Lower leg skin (tissue), 4 donors: ENCODE measurements around the gene PLB1. TPM values are rescaled to one million over a fixed set of nuclear protein-coding genes. Genes with fewer than 3 reads are reported as not detected.

Source experiments
- DNase-seq, 2 donors: peaks; one replicate each; pipeline ENCODE4 v3.0.0-alpha.2; 2019; ENCODE audit warnings: low spot score in 2 of 2
- H3K4me3 ChIP-seq: fragments of 200-600 bp; sonication (generic); 2 replicates; pipeline ENCODE4 v1.5.1; 2017; ENCODE audit warnings: mild to moderate bottlenecking, low read depth; ENCODE audit not compliant: poor library complexity, severe bottlenecking
- POLR2A ChIP-seq, 2 donors: fragments of 450-650 bp; IDR thresholded peaks; one replicate each; pipeline ENCODE4 v1.6.1; 2016 to 2017; ENCODE audit warnings: antibody characterized with exemption in 2 of 2, mild to moderate bottlenecking in 1 of 2, moderate library complexity in 1 of 2
- WGBS, 2 donors: methylation state at CpG; one replicate each; pipeline ENCODE4 v1.1.5; 2018; 5-methylcytosine and 5-hydroxymethylcytosine counted together
- intact Hi-C: fragments of 100-400 bp; cut with DNase I; formaldehyde crosslinking; loops from one replicate; pipeline ENCODE4 v1.15.0; 2023; ENCODE audit warnings: low total_unique reads
- total RNA-seq, 4 donors: library from RNA; depleted of rRNA; stranded (reverse); fragments of >200 nt; gene quantifications; one replicate each; pipeline ENCODE4 v1.1.0, GENCODE V29; 2016
- TF ChIP-seq, protein P1 (sequence below), 3 donors: fragments of 450-650 bp; IDR thresholded peaks; one replicate each; pipeline ENCODE4 v1.5.1; 2016; ENCODE audit warnings: antibody characterized with exemption in 3 of 3, mild to moderate bottlenecking in 3 of 3, moderate library complexity in 2 of 3

PLB1 gene
- total RNA-seq, 4 donors from 2014 or later: 3.4 to 10.3 (median 8.9) TPM

DNA sequence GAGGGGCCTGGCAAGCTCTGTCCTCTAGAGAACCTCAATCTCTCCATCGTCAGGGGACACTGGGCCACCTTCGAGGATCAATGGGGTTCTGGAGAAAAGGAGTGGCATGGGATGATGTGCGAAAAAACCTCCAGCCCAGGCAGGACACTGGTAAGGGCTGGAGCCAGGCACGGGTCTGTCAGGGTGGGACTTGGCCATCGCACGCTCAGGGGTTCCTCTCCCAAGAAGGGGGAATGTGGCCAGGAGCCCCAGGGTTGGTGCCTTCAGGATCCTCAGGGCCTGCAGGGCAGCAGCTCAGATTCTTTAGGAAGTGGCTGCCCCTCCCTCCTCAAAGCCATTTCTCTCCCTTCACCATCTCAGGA, 46.8 kb upstream of the PLB1 start:
- no peak for DNase-seq
- WGBS, 2 donors: 77 to 86% methylated on average over 6 of the region's 6 CpGs
- intact Hi-C loops: no loop called here
- TF ChIP-seq, protein P1, sequence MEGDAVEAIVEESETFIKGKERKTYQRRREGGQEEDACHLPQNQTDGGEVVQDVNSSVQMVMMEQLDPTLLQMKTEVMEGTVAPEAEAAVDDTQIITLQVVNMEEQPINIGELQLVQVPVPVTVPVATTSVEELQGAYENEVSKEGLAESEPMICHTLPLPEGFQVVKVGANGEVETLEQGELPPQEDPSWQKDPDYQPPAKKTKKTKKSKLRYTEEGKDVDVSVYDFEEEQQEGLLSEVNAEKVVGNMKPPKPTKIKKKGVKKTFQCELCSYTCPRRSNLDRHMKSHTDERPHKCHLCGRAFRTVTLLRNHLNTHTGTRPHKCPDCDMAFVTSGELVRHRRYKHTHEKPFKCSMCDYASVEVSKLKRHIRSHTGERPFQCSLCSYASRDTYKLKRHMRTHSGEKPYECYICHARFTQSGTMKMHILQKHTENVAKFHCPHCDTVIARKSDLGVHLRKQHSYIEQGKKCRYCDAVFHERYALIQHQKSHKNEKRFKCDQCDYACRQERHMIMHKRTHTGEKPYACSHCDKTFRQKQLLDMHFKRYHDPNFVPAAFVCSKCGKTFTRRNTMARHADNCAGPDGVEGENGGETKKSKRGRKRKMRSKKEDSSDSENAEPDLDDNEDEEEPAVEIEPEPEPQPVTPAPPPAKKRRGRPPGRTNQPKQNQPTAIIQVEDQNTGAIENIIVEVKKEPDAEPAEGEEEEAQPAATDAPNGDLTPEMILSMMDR (IDR thresholded peaks at IDR 0.05): no peak
- no peak for TF ChIP-seq POLR2A (IDR thresholded peaks at IDR 0.05)
- no peak overlapping the region for H3K4me3 ChIP-seq

DNA sequence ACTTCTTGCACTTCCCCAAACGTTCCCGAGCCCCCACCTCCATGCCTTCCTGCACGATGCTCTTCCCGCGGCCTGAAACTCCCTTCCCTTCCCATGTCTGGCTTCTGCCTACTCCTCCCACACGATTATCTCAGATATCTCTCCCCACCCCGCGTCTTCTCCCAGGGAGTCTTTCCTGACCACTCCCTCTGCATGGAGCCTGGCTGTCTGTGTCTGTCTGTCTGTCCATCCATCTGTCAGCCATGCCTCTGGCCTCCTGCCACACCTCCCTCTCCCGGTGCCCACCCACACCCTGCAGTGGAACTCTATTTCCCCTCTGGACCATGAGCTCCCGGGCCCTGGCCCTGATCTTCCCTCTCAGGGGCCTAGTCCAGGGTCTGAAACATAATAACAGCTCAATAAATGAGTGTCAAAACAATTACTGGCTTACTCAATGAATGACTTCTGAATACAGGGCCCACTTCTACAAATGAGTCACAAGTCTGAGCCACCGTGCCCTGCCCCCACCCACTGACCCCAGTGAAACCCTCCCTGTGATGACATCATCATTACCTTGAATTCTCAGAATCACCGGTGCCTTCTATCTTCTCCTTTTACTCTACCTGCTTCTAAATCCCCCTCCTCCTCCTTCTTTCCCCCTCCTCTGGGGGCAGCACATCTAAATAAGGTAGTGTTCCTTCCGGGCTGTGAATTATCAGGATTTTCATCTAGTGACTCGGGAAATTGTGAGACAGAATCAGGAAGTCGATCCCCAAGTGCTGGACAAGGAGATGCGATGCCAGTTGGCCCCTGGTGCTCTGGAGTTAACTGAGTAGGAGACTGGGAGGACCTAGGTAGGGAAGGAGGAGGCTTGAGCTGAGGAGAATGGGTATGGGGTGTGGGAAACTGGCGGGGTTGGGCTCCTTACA, 46.1 kb upstream of the PLB1 start:
- 35 to 38% methylated on average over 17 of the region's 17 CpGs for WGBS, 2 donors
- intact Hi-C loops: loop anchor here (10.0 kb wide), 1 partner anchor 695 kb away; no protein-coding TSS in a partner anchor
- no peak for DNase-seq
- no peak for TF ChIP-seq POLR2A (IDR thresholded peaks at IDR 0.05)
- TF ChIP-seq, protein P1 (IDR thresholded peaks at IDR 0.05): no peak
- H3K4me3 ChIP-seq: no peak overlapping the region

DNA sequence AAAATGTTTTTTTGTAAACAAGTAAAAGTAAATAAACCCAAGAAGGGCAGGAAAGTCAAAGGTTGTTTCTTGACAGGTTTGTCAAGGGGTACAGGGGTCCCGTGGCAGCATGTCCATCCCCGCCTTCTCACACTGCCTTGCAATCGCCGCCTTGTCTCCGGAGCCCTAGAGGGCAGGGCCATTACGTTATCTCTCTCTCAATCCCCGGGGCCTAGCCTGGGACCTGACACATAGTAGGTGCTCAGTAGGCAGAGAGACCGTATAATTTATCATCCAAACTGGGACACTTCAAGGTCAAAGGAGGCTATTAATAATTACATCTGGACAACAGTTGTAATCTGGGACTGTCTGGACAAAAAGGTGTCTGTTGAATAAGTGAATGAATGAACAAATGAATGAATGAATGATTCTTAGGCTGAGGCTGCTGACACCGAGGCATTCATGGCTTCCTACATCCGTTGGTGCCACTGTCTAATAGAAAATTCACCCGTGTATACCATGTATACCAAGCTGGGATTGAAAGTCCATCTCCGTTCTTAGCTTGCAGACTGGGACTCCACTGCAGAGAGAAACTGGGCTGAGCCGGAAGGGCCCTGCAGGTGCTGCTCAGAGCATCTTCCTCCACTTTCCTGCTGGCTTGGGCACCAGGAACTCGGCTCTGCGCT, 44.8 kb upstream of the PLB1 start:
- TF ChIP-seq POLR2A (IDR thresholded peaks at IDR 0.05): no peak
- TF ChIP-seq, protein P1 (IDR thresholded peaks at IDR 0.05): no peak
- no peak overlapping the region for H3K4me3 ChIP-seq
- intact Hi-C loops: loop anchor here (10.0 kb wide), 1 partner anchor 696 kb away; no protein-coding TSS in a partner anchor
- 87 to 92% methylated on average over 15 of the region's 15 CpGs for WGBS, 2 donors
- no peak for DNase-seq

DNA sequence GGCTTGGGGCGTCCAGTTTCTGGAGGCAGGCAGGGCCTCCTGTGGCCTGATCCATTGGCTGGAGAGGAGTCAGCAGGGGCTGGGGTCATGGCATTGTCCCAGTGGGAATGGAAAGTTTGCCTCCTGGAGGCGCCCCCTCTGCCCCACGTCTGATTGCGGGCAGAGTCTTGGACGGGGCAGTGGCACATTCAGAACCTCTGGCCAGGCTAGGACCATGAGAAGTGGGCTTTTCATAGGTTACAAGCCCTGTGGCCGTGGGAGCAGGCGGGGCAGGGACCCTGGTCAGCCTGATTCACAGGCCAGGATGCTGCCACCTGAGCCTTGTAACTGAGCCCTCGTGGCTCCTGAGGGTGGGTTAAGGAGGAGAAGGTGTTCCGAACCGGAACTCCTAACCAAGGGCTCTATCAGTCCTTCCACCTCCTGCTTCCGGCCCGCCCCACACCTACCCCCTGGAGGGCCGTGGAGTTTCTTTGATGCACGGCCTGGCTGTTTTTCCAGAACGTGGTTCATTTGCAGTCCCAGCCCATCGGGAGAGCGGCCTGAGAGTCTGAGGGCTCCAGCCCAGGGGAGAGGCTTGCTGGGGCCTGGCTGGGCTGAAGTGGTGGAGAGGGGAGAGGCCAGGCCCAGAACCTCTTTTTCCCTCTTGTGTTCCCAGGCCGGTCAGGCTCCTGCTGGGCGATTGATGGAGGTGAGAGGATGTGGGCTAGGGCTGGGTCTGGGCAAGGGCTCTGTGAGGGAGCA, 43.9 kb upstream of the PLB1 start:
- intact Hi-C loops: loop anchor here (10.0 kb wide), 1 partner anchor 697 kb away; no protein-coding TSS in a partner anchor
- H3K4me3 ChIP-seq: no peak overlapping the region
- DNase-seq: peak in 1 of 2 donors; percentile 79
- 80 to 83% methylated on average over 18 to 19 of the region's 19 CpGs for WGBS, 2 donors
- TF ChIP-seq, protein P1 (IDR thresholded peaks at IDR 0.05): no peak
- TF ChIP-seq POLR2A (IDR thresholded peaks at IDR 0.05): no peak

DNA sequence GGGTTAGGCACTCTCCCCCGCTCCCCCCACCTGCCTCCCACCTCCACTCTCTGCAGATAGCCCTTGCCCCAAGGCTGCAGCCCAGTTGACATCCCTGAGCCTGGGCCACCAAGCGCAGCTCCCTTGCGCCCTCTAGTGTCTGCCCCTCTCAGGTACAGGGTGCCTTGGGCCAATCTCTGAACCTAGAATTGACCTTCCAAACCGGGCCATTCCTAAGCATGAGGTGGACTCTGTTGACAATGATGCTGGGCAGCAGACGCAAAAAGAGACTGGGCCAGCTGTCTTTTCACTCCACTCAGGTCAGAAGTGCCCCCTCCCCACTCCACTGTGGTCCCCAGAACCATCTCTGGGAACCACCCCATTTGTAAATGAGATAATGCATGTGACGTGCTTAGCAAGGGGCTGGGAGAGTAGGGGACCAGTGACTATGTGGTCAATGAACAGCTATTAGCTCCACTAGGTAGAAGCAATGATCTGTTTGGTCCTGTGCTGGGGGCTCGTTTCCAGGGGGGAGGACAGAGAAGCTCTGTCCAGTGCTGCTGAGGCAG, 43.3 kb upstream of the PLB1 start:
- WGBS, 2 donors: 30 to 42% methylated on average over 7 of the region's 7 CpGs
- intact Hi-C loops: loop anchor here (10.0 kb wide), 1 partner anchor 698 kb away; no protein-coding TSS in a partner anchor
- H3K4me3 ChIP-seq: no peak overlapping the region
- no peak for TF ChIP-seq POLR2A (IDR thresholded peaks at IDR 0.05)
- TF ChIP-seq, protein P1 (IDR thresholded peaks at IDR 0.05): peak in 1 of 3 donors; percentile 66
- peak; percentile 60 to 94 for DNase-seq
